ENCODE results near the gene RFTN1. TPM values are rescaled to one million over a fixed set of nuclear protein-coding genes. Genes with fewer than 3 reads are reported as not detected.

The RFTN1 gene
- total and polyA plus RNA-seq, 11 donors, result 17.1 to 40.8 (median 26.4) TPM

GRCh38 chr3:16385151-16385550, 128.3 kb downstream of the RFTN1 start:
- H3K4me3 ChIP-seq, result no peak overlapping the region
- peaks cover 0 to 7% (median 0%) of the 10 kb centered on the region in 9 donors for H3K36me3 ChIP-seq
- peaks cover 0 to 30% (median 8%) of the 10 kb centered on the region in 12 donors for H3K4me1 ChIP-seq
- intact Hi-C loops (cut with DNase I), result loop anchor here in 1 of 10 donors (10.0 kb wide), 1 partner anchor 130 kb away; the partner anchor contains the start of gene RFTN1
- 78 to 82% (median 79%) methylated on average over 5 of the region's 5 CpGs for WGBS, 4 donors
- DNase-seq (no peak), ATAC-seq (no peak)
- no peaks in the 10 kb centered on the region for H3K27me3 ChIP-seq
- TF ChIP-seq POLR2A (IDR thresholded peaks at IDR 0.05), result no peak
- TF ChIP-seq CTCF (IDR thresholded peaks at IDR 0.05), result no peak
- H3K27ac ChIP-seq, result no peak overlapping the region
- H3K9me3 ChIP-seq, result no peaks in the 10 kb centered on the region

DNA sequence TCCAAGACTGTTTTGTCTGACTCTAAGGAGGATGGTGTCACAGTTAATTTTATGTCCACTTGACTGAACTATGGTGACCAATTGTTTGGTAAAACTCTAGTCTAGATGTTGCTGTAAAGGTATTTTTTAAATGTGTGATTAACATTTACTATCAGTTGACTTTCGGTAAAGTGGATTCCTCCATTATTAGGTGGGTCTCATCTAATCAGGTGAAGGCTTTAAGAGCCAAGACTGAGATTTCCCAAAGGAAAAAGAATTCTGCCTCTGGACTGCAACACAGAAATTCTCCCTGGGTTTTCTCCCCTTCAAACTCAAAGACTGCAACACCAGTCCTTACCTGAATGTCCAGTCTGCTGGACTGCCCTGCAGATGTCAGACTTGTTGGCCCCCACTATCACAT, 129.6 kb downstream of the RFTN1 start:
- no peaks in the 10 kb centered on the region for H3K9me3 ChIP-seq
- peaks cover 0 to 7% (median 0%) of the 10 kb centered on the region in 9 donors for H3K36me3 ChIP-seq
- no peaks in the 10 kb centered on the region for H3K27me3 ChIP-seq
- H3K4me3 ChIP-seq, result no peak overlapping the region
- 95 to 100% (median 100%) methylated on average over 1 of the region's 1 CpG for WGBS, 4 donors
- intact Hi-C loops (cut with DNase I), result loop anchor here in 1 of 10 donors (10.0 kb wide), 1 partner anchor 131 kb away; the partner anchor contains the start of gene RFTN1
- peaks cover 0 to 24% (median 4%) of the 10 kb centered on the region in 12 donors for H3K4me1 ChIP-seq
- DNase-seq (no peak), ATAC-seq (no peak)
- no peak overlapping the region for H3K27ac ChIP-seq
- TF ChIP-seq CTCF (IDR thresholded peaks at IDR 0.05) (no peak), POLR2A (IDR thresholded peaks at IDR 0.05) (no peak)

DNA sequence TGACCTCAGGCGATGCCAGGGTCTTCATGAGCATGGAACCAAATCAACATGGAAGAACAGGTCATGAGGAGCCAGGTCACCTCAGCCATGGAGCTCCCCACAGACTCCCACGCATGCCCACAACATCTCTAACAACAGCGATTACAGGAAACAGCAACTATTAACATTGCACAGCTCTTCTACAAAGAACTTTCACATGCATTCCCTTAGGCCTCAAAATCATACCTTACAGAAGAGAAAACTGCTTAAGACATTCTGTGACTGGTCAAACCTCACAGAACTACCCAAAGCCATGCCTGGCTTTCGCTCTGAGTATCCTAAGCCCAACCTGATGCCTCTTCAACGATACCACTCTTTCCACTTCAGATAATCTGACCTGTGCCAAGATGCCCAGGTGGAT, 130.7 kb downstream of the RFTN1 start:
- no peak for TF ChIP-seq POLR2A (IDR thresholded peaks at IDR 0.05)
- TF ChIP-seq CTCF (IDR thresholded peaks at IDR 0.05), result no peak
- no peak for ATAC-seq
- DNase-seq, result no peak
- Histone ChIP-seq H3K9me3 (no peaks in the 10 kb centered on the region), H3K27ac (no peak overlapping the region), H3K4me3 (no peak overlapping the region), H3K36me3 (peaks cover 0 to 7% (median 0%) of the 10 kb centered on the region in 9 donors), H3K4me1 (peaks cover 0 to 33% (median 7%) of the 10 kb centered on the region in 12 donors), H3K27me3 (no peaks in the 10 kb centered on the region)
- 92 to 95% (median 95%) methylated on average over 5 of the region's 5 CpGs for WGBS, 4 donors
- intact Hi-C loops (cut with DNase I), result loop anchor here in 1 of 10 donors (10.0 kb wide), 1 partner anchor 132 kb away; the partner anchor contains the start of gene RFTN1

DNA sequence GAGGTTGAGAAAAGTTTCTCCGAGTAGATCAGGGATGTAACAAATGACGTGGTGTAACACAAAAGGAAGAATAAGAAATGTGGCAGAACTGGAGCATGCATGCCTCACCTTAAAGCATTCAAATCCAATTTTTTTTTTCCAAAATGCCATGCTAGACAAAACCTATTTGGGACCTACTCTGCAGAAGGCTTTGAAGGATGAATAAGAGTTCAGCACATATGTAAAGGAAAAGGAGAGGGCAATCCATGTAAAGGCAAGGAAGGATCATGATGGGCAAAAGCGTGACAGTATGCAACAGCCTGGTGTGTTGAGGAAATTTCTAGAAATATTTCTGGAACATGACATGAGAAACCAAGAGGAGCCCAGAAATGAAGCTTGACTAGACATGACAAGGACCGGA, 132.1 kb downstream of the RFTN1 start:
- intact Hi-C loops (cut with DNase I), result loop anchor here in 1 of 10 donors (10.0 kb wide), 1 partner anchor 133 kb away; the partner anchor contains the start of gene RFTN1
- TF ChIP-seq POLR2A (IDR thresholded peaks at IDR 0.05), result no peak
- no peak for TF ChIP-seq CTCF (IDR thresholded peaks at IDR 0.05)
- Histone ChIP-seq H3K4me1 (peaks cover 0 to 45% (median 17%) of the 10 kb centered on the region in 12 donors), H3K36me3 (peaks cover 0 to 16% (median 3%) of the 10 kb centered on the region in 9 donors), H3K4me3 (no peak overlapping the region), H3K27me3 (no peaks in the 10 kb centered on the region), H3K27ac (no peak overlapping the region), H3K9me3 (no peaks in the 10 kb centered on the region)
- no peak for ATAC-seq
- no peak for DNase-seq
- WGBS, 4 donors, result 76 to 96% (median 92%) methylated on average over 4 of the region's 4 CpGs

Measured in heart left ventricle (tissue), 16 donors.